Measurements from ENCODE around the gene TMEM101. TPM values are rescaled to one million over a fixed set of nuclear protein-coding genes. Genes with fewer than 3 reads are reported as not detected.

The TMEM101 gene
- total RNA-seq, 1 experiment from 2014 or later: 75.5 TPM

- peaks cover 47% of the 10 kb centered on the region for H3K36me3 ChIP-seq (ENCODE audit: low read depth, low read length)
- DNase-seq (no peak), ATAC-seq (no peak)
- no peaks in the 10 kb centered on the region for H3K27me3 ChIP-seq (ENCODE audit: low read length)
- H3K9me2 ChIP-seq (replicated peaks; ENCODE audit: low read length): no peaks in the 10 kb centered on the region
- peaks cover 22% of the 10 kb centered on the region for H3K4me1 ChIP-seq (ENCODE audit: insufficient read depth, low read length)
- no peak overlapping the region for H2AFZ ChIP-seq (ENCODE audit: low read length)
- no TSS peak for BruUV-seq (replicated peaks)
- intact Hi-C loops (cut with micrococcal nuclease): no loop called here
- H3F3A ChIP-seq (ENCODE audit: low read length, unreplicated experiment): no peaks in the 10 kb centered on the region
- H3K4me2 ChIP-seq (ENCODE audit: low read length): no peak overlapping the region
- H3K4me3 ChIP-seq (ENCODE audit: low read length): no peak overlapping the region
- ChIA-PET POLR2A (ENCODE audit: unreplicated experiment) (no interaction called here), CTCF (no interaction called here)
- peaks cover 35% of the 10 kb centered on the region for H4K20me1 ChIP-seq (ENCODE audit: low read length)
- H3K9me3 ChIP-seq (ENCODE audit: low read length): no peaks in the 10 kb centered on the region
- H3K27ac ChIP-seq (ENCODE audit: low read length): no peak overlapping the region
- H3K9ac ChIP-seq (ENCODE audit: low read length): no peak overlapping the region
- TF ChIP-seq, protein P1, sequence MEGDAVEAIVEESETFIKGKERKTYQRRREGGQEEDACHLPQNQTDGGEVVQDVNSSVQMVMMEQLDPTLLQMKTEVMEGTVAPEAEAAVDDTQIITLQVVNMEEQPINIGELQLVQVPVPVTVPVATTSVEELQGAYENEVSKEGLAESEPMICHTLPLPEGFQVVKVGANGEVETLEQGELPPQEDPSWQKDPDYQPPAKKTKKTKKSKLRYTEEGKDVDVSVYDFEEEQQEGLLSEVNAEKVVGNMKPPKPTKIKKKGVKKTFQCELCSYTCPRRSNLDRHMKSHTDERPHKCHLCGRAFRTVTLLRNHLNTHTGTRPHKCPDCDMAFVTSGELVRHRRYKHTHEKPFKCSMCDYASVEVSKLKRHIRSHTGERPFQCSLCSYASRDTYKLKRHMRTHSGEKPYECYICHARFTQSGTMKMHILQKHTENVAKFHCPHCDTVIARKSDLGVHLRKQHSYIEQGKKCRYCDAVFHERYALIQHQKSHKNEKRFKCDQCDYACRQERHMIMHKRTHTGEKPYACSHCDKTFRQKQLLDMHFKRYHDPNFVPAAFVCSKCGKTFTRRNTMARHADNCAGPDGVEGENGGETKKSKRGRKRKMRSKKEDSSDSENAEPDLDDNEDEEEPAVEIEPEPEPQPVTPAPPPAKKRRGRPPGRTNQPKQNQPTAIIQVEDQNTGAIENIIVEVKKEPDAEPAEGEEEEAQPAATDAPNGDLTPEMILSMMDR (conservative IDR thresholded peaks at IDR 0.05; ENCODE audit: low read depth, low read length): no peak
- no peak for TF ChIP-seq EZH2 (IDR thresholded peaks at IDR 0.05; ENCODE audit: low read length, unreplicated experiment)
- no peak for TF ChIP-seq EZH2phosphoT487 (IDR thresholded peaks at IDR 0.05; ENCODE audit: borderline replicate concordance, low read length)
- H3K79me2 ChIP-seq (ENCODE audit: low read length): peaks cover 95% of the 10 kb centered on the region
Observed at GRCh38 chr17:44062871-44063270, 48.1 kb upstream of the TMEM101 start.

DNA sequence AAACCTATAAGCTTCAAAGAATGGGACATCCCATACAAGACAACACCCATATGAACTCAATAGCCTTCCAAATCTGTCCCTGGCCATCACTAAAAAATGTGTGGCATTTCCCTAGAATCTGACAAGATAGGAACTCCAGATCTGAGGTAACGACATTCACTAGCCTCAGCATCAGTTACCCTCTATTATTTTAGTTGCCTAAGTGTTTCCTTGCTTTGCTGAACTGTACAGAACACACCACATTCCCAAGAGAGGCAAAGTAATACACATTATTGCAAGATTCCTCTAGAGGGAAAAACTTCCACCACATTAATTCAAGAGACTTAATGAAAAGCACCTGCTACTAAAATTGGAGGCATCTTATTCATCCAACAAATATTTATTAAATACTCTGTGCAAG is 46.7 kb upstream of the TMEM101 start:
- Histone ChIP-seq H3K4me2 (ENCODE audit: low read length) (no peak overlapping the region), H3K9ac (ENCODE audit: low read length) (no peak overlapping the region), H3K79me2 (ENCODE audit: low read length) (peaks cover 97% of the 10 kb centered on the region), H3K27me3 (ENCODE audit: low read length) (no peaks in the 10 kb centered on the region), H3F3A (ENCODE audit: low read length, unreplicated experiment) (no peaks in the 10 kb centered on the region), H3K4me3 (ENCODE audit: low read length) (no peak overlapping the region), H2AFZ (ENCODE audit: low read length) (no peak overlapping the region), H3K9me3 (ENCODE audit: low read length) (no peaks in the 10 kb centered on the region), H3K4me1 (ENCODE audit: insufficient read depth, low read length) (peaks cover 14% of the 10 kb centered on the region), H4K20me1 (ENCODE audit: low read length) (peaks cover 35% of the 10 kb centered on the region), H3K36me3 (ENCODE audit: low read depth, low read length) (peaks cover 52% of the 10 kb centered on the region), H3K9me2 (replicated peaks; ENCODE audit: low read length) (no peaks in the 10 kb centered on the region), H3K27ac (ENCODE audit: low read length) (no peak overlapping the region)
- DNase-seq: no peak
- POLR2A ChIA-PET (ENCODE audit: unreplicated experiment): interaction anchor here (0.6 kb wide), 1 partner anchor 62 kb away, joined by 7 read pairs; the partner anchor contains the start of gene HDAC5
- ATAC-seq: no peak
- TF ChIP-seq EZH2 (IDR thresholded peaks at IDR 0.05; ENCODE audit: low read length, unreplicated experiment) (no peak), EZH2phosphoT487 (IDR thresholded peaks at IDR 0.05; ENCODE audit: borderline replicate concordance, low read length) (no peak)
- TF ChIP-seq, protein P1 (conservative IDR thresholded peaks at IDR 0.05; ENCODE audit: low read depth, low read length): no peak
- CTCF ChIA-PET: no interaction called here
- intact Hi-C loops (cut with micrococcal nuclease): no loop called here
- BruUV-seq (replicated peaks): no TSS peak

- intact Hi-C loops (cut with micrococcal nuclease): no loop called here
- DNase-seq (no peak), ATAC-seq (no peak)
- BruUV-seq (replicated peaks): no TSS peak
- Histone ChIP-seq H3K9me3 (ENCODE audit: low read length) (no peaks in the 10 kb centered on the region), H3F3A (ENCODE audit: low read length, unreplicated experiment) (no peaks in the 10 kb centered on the region), H3K4me2 (ENCODE audit: low read length) (no peak overlapping the region), H3K36me3 (ENCODE audit: low read depth, low read length) (peaks cover 61% of the 10 kb centered on the region), H3K79me2 (ENCODE audit: low read length) (peaks cover 95% of the 10 kb centered on the region), H3K27ac (ENCODE audit: low read length) (no peak overlapping the region), H4K20me1 (ENCODE audit: low read length) (peaks cover 35% of the 10 kb centered on the region), H3K9ac (ENCODE audit: low read length) (no peak overlapping the region), H3K9me2 (replicated peaks; ENCODE audit: low read length) (no peaks in the 10 kb centered on the region), H3K4me1 (ENCODE audit: insufficient read depth, low read length) (peaks cover 7% of the 10 kb centered on the region), H3K4me3 (ENCODE audit: low read length) (no peak overlapping the region), H3K27me3 (ENCODE audit: low read length) (no peaks in the 10 kb centered on the region), H2AFZ (ENCODE audit: low read length) (no peak overlapping the region)
- TF ChIP-seq EZH2phosphoT487 (IDR thresholded peaks at IDR 0.05; ENCODE audit: borderline replicate concordance, low read length) (no peak), EZH2 (IDR thresholded peaks at IDR 0.05; ENCODE audit: low read length, unreplicated experiment) (no peak)
- TF ChIP-seq, protein P1 (conservative IDR thresholded peaks at IDR 0.05; ENCODE audit: low read depth, low read length): no peak
- ChIA-PET POLR2A (ENCODE audit: unreplicated experiment) (no interaction called here), CTCF (interaction anchor here (0.6 kb wide), 1 partner anchor 25 kb away, joined by 3 read pairs; no protein-coding TSS in a partner anchor)
Observed at GRCh38 chr17:44059101-44059892, 44.5 kb upstream of the TMEM101 start.
